ENCODE results near the gene PIK3C2B. TPM values are rescaled to one million over a fixed set of nuclear protein-coding genes. Genes with fewer than 3 reads are reported as not detected.

The PIK3C2B gene
- total RNA-seq, 1 experiment from 2014 or later = 19.1 TPM

GRCh38 chr1:204459706-204460105, 34.9 kb downstream of the PIK3C2B start:
- no peak for TF ChIP-seq POLR2AphosphoS5 (IDR thresholded peaks at IDR 0.05; ENCODE audit: low read depth, low read length)
- TF ChIP-seq, protein P1, sequence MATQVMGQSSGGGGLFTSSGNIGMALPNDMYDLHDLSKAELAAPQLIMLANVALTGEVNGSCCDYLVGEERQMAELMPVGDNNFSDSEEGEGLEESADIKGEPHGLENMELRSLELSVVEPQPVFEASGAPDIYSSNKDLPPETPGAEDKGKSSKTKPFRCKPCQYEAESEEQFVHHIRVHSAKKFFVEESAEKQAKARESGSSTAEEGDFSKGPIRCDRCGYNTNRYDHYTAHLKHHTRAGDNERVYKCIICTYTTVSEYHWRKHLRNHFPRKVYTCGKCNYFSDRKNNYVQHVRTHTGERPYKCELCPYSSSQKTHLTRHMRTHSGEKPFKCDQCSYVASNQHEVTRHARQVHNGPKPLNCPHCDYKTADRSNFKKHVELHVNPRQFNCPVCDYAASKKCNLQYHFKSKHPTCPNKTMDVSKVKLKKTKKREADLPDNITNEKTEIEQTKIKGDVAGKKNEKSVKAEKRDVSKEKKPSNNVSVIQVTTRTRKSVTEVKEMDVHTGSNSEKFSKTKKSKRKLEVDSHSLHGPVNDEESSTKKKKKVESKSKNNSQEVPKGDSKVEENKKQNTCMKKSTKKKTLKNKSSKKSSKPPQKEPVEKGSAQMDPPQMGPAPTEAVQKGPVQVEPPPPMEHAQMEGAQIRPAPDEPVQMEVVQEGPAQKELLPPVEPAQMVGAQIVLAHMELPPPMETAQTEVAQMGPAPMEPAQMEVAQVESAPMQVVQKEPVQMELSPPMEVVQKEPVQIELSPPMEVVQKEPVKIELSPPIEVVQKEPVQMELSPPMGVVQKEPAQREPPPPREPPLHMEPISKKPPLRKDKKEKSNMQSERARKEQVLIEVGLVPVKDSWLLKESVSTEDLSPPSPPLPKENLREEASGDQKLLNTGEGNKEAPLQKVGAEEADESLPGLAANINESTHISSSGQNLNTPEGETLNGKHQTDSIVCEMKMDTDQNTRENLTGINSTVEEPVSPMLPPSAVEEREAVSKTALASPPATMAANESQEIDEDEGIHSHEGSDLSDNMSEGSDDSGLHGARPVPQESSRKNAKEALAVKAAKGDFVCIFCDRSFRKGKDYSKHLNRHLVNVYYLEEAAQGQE (IDR thresholded peaks at IDR 0.05; ENCODE audit: insufficient read depth in 1 of 2, low read depth in 2 of 2, low read length in 1 of 2) = no peak
- no peak for TF ChIP-seq TCF7L2 (IDR thresholded peaks at IDR 0.05; ENCODE audit: low read depth, low read length)
- TF ChIP-seq SIN3A (IDR thresholded peaks at IDR 0.05; ENCODE audit: borderline replicate concordance, insufficient read depth, low read depth, low read length) = no peak
- TF ChIP-seq, protein P2, sequence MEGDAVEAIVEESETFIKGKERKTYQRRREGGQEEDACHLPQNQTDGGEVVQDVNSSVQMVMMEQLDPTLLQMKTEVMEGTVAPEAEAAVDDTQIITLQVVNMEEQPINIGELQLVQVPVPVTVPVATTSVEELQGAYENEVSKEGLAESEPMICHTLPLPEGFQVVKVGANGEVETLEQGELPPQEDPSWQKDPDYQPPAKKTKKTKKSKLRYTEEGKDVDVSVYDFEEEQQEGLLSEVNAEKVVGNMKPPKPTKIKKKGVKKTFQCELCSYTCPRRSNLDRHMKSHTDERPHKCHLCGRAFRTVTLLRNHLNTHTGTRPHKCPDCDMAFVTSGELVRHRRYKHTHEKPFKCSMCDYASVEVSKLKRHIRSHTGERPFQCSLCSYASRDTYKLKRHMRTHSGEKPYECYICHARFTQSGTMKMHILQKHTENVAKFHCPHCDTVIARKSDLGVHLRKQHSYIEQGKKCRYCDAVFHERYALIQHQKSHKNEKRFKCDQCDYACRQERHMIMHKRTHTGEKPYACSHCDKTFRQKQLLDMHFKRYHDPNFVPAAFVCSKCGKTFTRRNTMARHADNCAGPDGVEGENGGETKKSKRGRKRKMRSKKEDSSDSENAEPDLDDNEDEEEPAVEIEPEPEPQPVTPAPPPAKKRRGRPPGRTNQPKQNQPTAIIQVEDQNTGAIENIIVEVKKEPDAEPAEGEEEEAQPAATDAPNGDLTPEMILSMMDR (IDR thresholded peaks at IDR 0.05) = no peak
- Histone ChIP-seq H3K27ac (ENCODE audit: low read length) (no peak overlapping the region), H3K27me3 (ENCODE audit: control insufficient read depth, insufficient read depth, low read length) (no peaks in the 10 kb centered on the region), H3K4me1 (ENCODE audit: control insufficient read depth, insufficient read depth, low read length) (no peaks in the 10 kb centered on the region), H3K9me3 (ENCODE audit: control insufficient read depth, insufficient read depth, low read depth, low read length) (no peaks in the 10 kb centered on the region), H3K4me3 (ENCODE audit: low read depth in 2 of 2, low read length in 2 of 2) (no peak overlapping the region), H3K36me3 (ENCODE audit: control insufficient read depth, insufficient read depth, low read length) (no peaks in the 10 kb centered on the region)
- DNase-seq (ENCODE audit: low read depth, low spot score) = no peak
- BruUV-seq (replicated peaks) = no TSS peak
- no peak for ATAC-seq
- intact Hi-C loops (cut with micrococcal nuclease; ENCODE audit: unreplicated experiment) (no loop called here), in situ Hi-C loops (cut with HindIII; ENCODE audit: low pct_unique_long_range_greater_than_20kb, low sequenced_read_pairs) (no loop called here)
- ChIA-PET POLR2A (interaction anchor here (0.5 kb wide), 1 partner anchor 29 kb away, joined by 3 read pairs; no protein-coding TSS in a partner anchor), CTCF (no interaction called here)

DNA sequence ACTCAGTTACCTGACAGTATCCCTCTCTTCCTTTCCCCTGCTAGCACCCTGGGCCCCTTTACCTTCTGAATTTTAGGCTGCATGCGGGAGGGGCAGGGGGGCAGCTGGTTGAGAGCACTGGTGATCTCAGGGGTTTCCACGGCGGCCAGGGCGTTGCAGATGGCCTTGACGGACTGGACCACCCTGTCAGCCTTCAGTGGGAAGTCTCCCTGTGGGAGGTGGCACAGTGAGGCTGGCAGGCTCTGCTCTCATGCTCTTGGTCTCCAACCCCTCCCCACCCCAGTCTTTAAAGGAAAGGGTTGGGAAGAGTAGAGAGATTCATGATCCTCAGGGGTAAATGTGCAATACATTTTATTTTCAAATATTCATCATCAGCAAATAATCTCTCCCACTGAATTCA, 36.9 kb downstream of the PIK3C2B start:
- Histone ChIP-seq H3K4me3 (ENCODE audit: low read depth in 2 of 2, low read length in 2 of 2) (no peak overlapping the region), H3K9me3 (ENCODE audit: control insufficient read depth, insufficient read depth, low read depth, low read length) (no peaks in the 10 kb centered on the region), H3K27me3 (ENCODE audit: control insufficient read depth, insufficient read depth, low read length) (no peaks in the 10 kb centered on the region), H3K27ac (ENCODE audit: low read length) (no peak overlapping the region), H3K36me3 (ENCODE audit: control insufficient read depth, insufficient read depth, low read length) (no peaks in the 10 kb centered on the region), H3K4me1 (ENCODE audit: control insufficient read depth, insufficient read depth, low read length) (no peaks in the 10 kb centered on the region)
- ChIA-PET CTCF (no interaction called here), POLR2A (no interaction called here)
- ATAC-seq (no peak), DNase-seq (ENCODE audit: low read depth, low spot score) (no peak)
- TF ChIP-seq TCF7L2 (IDR thresholded peaks at IDR 0.05; ENCODE audit: low read depth, low read length) (no peak), POLR2AphosphoS5 (IDR thresholded peaks at IDR 0.05; ENCODE audit: low read depth, low read length) (no peak), SIN3A (IDR thresholded peaks at IDR 0.05; ENCODE audit: borderline replicate concordance, insufficient read depth, low read depth, low read length) (no peak)
- TF ChIP-seq, protein P2 (IDR thresholded peaks at IDR 0.05) = no peak
- TF ChIP-seq, protein P1 (IDR thresholded peaks at IDR 0.05; ENCODE audit: insufficient read depth in 1 of 2, low read depth in 2 of 2, low read length in 1 of 2) = no peak
- in situ Hi-C loops (cut with HindIII; ENCODE audit: low pct_unique_long_range_greater_than_20kb, low sequenced_read_pairs) = no loop called here
- intact Hi-C loops (cut with micrococcal nuclease; ENCODE audit: unreplicated experiment) = no loop called here
- no TSS peak for BruUV-seq (replicated peaks)
